HUES6 (cell line): ENCODE data around the gene DNAJC19.
A peak's percentile ranks its signal among the peaks of the same experiment; 100 is the strongest.
"Not testable (repeated sequence)": the region's sequence is repeated elsewhere in the genome, so short reads cannot be mapped to it uniquely, and the experiment has no call there.

Experiments
- H3K27ac ChIP-seq: 2 replicates; pipeline ENCODE4 v1.7.0; 2013; ENCODE audit warnings: low read depth, mild to moderate bottlenecking, low read length, inconsistent platforms
- H3K27me3 ChIP-seq: 2 replicates; pipeline ENCODE4 v1.6.1; 2013; ENCODE audit warnings: low read length; ENCODE audit not compliant: control insufficient read depth, insufficient read depth
- H3K36me3 ChIP-seq: 2 replicates; pipeline ENCODE4 v1.6.1; 2013; ENCODE audit warnings: low read length; ENCODE audit not compliant: control insufficient read depth, insufficient read depth
- H3K4me1 ChIP-seq: 2 replicates; pipeline ENCODE4 v1.6.1; 2013; ENCODE audit warnings: low read length; ENCODE audit not compliant: control insufficient read depth, insufficient read depth
- H3K4me3 ChIP-seq: 2 replicates; pipeline ENCODE4 v1.5.1; 2013; ENCODE audit warnings: low read depth, low read length
- H3K9ac ChIP-seq: one replicate; pipeline ENCODE4 v1.6.1; 2013; ENCODE audit warnings: mild to moderate bottlenecking, low read length
- H3K9me3 ChIP-seq: 2 replicates; pipeline ENCODE4 v1.6.1; 2013; ENCODE audit warnings: low read depth, low read length; ENCODE audit not compliant: control insufficient read depth, insufficient read depth

DNAJC19 gene

DNA sequence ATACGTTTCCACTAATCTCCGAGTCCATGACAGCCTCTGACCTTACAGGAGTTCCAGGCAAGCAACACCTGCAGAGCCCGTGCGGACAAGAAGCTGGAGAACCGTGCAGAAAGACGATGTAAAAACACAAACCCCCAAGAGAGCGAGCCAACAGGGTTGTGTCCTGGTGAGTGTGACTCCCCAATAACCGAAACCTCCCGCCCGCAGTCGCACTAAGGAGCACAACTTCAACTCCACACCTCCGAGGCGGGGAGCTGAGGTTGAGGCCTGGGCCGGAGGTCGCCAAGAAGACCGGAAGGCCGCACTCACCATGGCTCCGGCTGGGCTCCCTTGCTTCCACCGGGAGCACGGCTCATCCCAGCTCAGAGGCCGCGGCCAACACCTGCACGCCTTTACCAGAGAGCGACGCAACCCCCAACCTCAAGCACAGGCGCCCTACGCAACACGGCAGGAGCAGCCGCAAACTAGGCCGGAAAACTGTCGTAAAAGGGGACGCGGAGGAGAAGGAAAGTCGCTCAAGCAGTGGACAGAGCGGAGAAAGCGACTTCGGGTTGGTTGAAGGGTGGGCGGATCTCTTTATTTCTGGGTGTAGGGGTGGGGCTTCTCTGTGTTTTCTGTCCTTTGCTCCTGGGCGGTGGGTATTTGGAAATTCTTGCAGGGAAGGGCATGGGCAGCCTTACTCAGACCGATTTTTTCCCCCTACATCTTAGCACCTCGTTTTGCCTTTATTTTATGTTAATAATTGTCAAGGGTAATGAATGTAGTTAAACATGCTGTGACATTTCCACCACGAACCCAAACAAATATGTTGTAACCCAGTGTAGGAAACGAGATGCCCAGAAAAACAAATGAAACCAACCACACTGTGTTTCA is at the start of gene DNAJC19:
DNAJC19 (minus strand) TSS at position 446 of the 873 bp plus-strand sequence; CDS start at position 312, 134 bp downstream.
- H3K9me3 ChIP-seq, result no peaks in the 10 kb centered on the region
- H3K27me3 ChIP-seq, result no peaks in the 10 kb centered on the region
- peak within 1 kb of the TSS; percentile 79 for H3K9ac ChIP-seq
- H3K27ac ChIP-seq, result peak within 1 kb of the TSS; percentile 46
- peaks cover 28% of the 10 kb centered on the region for H3K36me3 ChIP-seq
- H3K4me3 ChIP-seq, result peak within 1 kb of the TSS; percentile 91
- no peaks in the 10 kb centered on the region for H3K4me1 ChIP-seq

DNA sequence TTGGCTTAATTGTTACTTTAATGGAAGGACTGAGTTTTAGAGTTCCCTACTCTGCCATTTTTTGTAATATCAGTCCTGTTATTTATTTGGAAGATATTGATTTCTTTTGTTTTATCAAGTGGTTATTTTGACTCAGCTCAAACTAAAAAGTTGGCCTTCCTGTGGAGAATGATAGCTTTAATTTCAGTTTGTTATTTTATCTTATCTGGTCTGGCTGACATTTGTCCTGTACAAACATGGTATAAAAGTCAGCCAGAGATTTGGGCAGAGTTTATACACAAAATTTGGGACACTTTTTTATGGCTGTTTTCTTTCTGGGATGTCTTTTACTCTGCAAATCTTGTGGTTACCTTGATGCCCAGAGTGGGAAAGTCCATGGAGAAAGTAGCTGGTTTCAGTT is 41.4 kb upstream of the DNAJC19 start:
- H3K9ac ChIP-seq, result no peak overlapping the region
- H3K4me1 ChIP-seq, result no peaks in the 10 kb centered on the region
- no peaks in the 10 kb centered on the region for H3K36me3 ChIP-seq
- H3K9me3 ChIP-seq, result no peaks in the 10 kb centered on the region
- no peak overlapping the region for H3K27ac ChIP-seq
- H3K27me3 ChIP-seq, result no peaks in the 10 kb centered on the region
- no peak overlapping the region for H3K4me3 ChIP-seq

DNA sequence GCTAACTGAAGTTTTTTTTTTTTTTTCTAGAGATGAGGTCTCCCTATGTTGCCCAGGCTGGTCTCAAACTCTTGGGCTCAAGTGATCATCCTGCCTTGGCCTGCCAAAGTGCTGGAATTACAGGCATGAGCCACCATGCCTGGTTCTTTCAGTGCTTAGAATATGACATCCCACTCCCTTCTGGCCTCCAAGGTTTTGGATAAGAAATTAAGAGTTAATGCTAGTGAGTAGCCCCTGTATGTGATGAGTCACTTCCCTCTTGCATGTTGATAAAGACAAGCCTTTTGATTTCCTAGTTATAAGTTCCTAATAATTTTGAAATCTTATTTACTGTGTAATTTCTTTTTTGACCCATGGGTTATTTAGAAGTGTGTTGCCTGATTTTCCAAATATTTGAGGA is 35.7 kb upstream of the DNAJC19 start:
- H3K36me3 ChIP-seq, result no peaks in the 10 kb centered on the region
- no peaks in the 10 kb centered on the region for H3K4me1 ChIP-seq
- no peak overlapping the region for H3K27ac ChIP-seq
- no peaks in the 10 kb centered on the region for H3K27me3 ChIP-seq
- no peak overlapping the region for H3K9ac ChIP-seq
- H3K9me3 ChIP-seq, result peaks cover 7% of the 10 kb centered on the region; the same call in 1 of the 2 replicates
- no peak overlapping the region for H3K4me3 ChIP-seq

DNA sequence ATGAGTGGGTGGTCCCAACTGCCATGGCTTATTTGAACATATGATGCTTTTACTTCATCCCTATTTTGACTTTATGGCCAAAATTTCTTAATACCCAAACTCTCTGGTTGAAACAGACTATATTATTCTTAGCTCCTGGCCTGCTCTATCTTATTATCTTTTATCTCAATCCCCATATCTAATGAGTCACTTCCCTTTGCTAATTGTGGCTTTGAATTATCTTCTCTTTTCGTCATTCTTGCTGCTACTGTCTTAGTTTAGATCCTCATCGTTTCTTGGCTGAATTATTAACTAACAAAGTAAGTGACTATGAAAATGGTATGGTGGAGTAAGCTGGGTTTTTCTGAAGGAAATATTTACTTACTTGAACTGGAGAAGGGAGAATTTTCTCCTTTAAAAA is 28.2 kb upstream of the DNAJC19 start:
- no peak overlapping the region for H3K9ac ChIP-seq
- no peaks in the 10 kb centered on the region for H3K36me3 ChIP-seq
- no peaks in the 10 kb centered on the region for H3K27me3 ChIP-seq
- no peaks in the 10 kb centered on the region for H3K4me1 ChIP-seq
- H3K4me3 ChIP-seq, result no peak overlapping the region
- H3K27ac ChIP-seq, result no peak overlapping the region
- H3K9me3 ChIP-seq, result no peaks in the 10 kb centered on the region

DNA sequence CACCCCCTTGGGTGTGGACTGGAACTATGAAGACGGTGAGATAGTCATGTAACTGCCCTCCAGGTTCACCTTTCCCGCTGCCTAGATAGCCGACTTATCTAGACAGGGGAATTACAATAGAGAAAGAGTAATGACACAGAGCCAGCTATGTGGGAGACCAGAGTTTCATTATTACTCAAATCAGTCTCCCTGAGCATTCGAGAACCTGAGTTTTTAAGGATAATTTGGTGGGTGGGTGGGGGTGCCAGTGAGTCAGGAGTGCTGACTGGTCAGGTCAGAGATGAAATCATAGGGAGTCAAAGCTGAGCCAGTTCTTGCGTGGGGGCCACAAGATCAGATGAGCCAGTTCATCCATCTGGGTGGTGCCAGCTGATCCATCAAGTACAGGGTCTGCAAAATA is 19.7 kb upstream of the DNAJC19 start:
- Histone ChIP-seq H3K36me3 (no peaks in the 10 kb centered on the region), H3K9ac (no peak overlapping the region), H3K4me3 (no peak overlapping the region), H3K27ac (no peak overlapping the region), H3K9me3 (no peaks in the 10 kb centered on the region), H3K27me3 (no peaks in the 10 kb centered on the region), H3K4me1 (peaks cover 11% of the 10 kb centered on the region; the same call in 1 of the 2 replicates)

DNA sequence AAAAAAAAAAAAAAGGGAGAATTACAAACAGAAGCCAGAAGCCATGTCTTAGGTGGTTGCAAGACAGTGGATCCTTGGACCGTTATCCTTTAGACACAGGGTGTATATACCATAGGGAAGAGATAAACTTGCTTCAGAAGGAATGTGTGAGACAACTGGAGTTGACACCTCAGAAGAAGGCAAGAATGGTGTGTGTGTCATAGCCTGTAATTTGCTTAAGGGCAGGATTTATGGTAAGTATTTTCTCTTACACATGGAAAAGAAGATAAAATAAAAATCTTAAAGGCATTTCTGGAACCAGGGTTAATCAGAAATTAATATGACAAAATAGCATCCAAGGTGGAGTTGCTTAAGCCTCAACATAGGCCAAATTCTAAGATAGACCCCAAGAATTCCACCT is 19.3 kb upstream of the DNAJC19 start:
- no peak overlapping the region for H3K27ac ChIP-seq
- H3K9me3 ChIP-seq, result no peaks in the 10 kb centered on the region
- H3K27me3 ChIP-seq, result no peaks in the 10 kb centered on the region
- H3K9ac ChIP-seq, result no peak overlapping the region
- peaks cover 13% of the 10 kb centered on the region; the same call in 1 of the 2 replicates for H3K4me1 ChIP-seq
- H3K4me3 ChIP-seq, result no peak overlapping the region
- no peaks in the 10 kb centered on the region for H3K36me3 ChIP-seq

DNA sequence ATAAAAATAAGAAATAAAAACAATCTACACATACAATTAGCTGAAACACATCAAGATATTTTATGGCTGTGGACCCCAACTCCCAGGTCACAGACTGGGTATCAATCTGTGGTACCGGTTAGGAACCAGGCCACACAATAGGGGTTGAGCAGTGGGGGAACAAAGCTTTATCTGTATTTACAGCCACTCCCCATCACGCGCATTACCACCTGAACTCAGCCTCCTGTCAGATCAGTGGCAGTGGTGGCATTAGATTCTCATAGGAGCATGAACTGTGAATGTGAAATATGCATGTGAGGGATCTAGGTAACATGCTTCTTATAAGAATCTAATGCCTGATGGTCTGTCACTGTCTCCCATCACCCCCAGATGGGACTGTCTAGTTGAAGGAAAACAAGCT is 17.7 kb upstream of the DNAJC19 start:
- Histone ChIP-seq H3K4me3 (no peak overlapping the region), H3K36me3 (no peaks in the 10 kb centered on the region), H3K9ac (no peak overlapping the region), H3K4me1 (peaks cover 13% of the 10 kb centered on the region; the same call in 1 of the 2 replicates), H3K27ac (no peak overlapping the region), H3K9me3 (no peaks in the 10 kb centered on the region), H3K27me3 (no peaks in the 10 kb centered on the region)

DNA sequence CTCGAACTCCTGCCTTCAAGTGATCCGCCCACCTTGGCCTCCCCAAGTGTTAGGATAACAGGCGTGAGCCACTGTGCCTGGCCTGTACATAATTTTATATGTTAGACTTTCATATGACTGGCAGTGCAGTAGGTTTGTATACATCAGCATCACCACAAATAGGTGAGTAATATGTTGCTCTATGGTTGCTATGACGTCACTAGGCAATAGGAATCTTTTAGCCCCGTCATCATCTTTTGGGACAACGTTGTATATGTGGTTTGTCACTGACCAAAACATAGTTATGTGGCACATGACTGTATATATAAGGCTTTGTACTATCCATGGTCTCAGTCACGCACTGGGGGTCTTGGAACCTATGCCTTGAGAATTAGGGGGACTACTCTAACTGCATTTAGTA is 17.0 kb upstream of the DNAJC19 start:
- no peak overlapping the region for H3K4me3 ChIP-seq
- H3K27me3 ChIP-seq, result no peaks in the 10 kb centered on the region
- peaks cover 13% of the 10 kb centered on the region; the same call in 1 of the 2 replicates for H3K4me1 ChIP-seq
- no peak overlapping the region for H3K9ac ChIP-seq
- H3K36me3 ChIP-seq, result no peaks in the 10 kb centered on the region
- no peaks in the 10 kb centered on the region for H3K9me3 ChIP-seq
- H3K27ac ChIP-seq, result no peak overlapping the region

DNA sequence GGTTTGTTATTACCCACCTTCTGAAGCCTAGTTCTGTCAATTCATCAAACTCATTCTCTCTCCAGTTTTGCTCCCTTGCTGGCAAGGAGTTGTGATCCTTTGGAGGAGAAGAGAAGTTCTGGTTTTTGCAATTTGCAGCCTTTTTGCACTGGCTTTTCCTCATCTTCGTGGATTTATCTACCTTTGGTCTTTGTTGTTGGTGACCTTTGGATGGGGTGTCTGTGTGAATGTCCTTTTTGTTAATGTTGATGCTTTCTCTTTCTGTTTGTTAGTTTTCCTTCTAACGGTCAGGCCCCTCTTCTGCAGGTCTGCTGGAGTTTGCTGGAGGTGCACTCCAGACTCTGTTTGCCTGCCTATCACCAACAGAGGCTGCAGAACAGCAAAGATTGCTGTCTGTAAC is 13.9 kb upstream of the DNAJC19 start:
- H3K27me3 ChIP-seq, H3K4me3 ChIP-seq, H3K27ac ChIP-seq, H3K9ac ChIP-seq, H3K4me1 ChIP-seq, H3K36me3 ChIP-seq, H3K9me3 ChIP-seq: not testable (repeated sequence)

DNA sequence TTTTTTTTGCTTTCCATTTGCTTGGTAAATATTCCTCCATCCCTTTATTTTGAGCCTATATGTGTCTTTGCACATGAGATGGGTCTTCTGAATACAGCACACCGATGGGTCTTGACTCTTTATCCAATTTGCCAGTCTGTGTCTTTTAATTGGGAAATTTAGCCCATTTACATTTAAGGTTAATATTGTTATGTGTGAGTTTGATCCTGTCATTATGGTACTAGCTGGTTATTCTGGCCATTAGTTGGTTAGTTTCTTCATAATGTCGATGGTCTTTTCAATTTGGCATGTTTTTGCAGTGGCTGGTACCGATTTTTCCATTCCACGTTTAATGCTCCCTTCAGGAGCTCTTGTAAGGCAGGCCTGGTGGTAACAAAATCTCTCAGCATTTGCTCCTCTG is 12.8 kb upstream of the DNAJC19 start:
- H3K4me3 ChIP-seq, H3K4me1 ChIP-seq, H3K9ac ChIP-seq, H3K9me3 ChIP-seq, H3K36me3 ChIP-seq, H3K27me3 ChIP-seq, H3K27ac ChIP-seq: not testable (repeated sequence)

DNA sequence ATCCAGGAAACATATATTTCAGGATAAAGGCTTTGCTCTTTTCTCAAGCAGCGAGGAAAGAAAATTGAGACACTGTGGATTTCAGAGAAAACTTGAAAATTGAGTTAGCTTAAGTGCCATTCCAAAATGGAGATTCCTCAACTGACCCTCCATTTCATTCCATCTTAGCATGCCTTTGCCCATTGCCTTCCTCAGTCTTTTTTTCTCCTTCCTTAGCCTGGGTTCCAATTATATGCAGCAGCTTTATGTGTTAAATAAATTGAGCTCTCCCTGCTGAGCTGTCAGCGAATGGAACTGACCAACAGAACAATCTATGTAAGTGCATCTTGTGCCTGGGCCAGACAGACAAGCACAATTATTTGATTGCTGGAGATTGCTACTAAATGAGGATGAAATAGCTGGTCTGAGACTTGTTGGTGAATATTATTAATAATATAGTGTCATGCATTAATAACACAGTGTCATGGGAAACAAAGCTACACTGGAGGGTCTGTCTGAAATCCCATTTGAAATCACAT is 6.9 kb upstream of the DNAJC19 start:
- H3K36me3 ChIP-seq, result no peaks in the 10 kb centered on the region
- H3K9me3 ChIP-seq, result no peaks in the 10 kb centered on the region
- H3K4me3 ChIP-seq, result no peak overlapping the region
- no peak overlapping the region for H3K9ac ChIP-seq
- H3K4me1 ChIP-seq, result no peaks in the 10 kb centered on the region
- H3K27ac ChIP-seq, result no peak overlapping the region
- no peaks in the 10 kb centered on the region for H3K27me3 ChIP-seq
